ENCODE data around the gene C6orf15.
"Not testable (repeated sequence)": the region's sequence is repeated elsewhere in the genome, so short reads cannot be mapped to it uniquely, and the experiment has no call there.

The C6orf15 gene

DNA sequence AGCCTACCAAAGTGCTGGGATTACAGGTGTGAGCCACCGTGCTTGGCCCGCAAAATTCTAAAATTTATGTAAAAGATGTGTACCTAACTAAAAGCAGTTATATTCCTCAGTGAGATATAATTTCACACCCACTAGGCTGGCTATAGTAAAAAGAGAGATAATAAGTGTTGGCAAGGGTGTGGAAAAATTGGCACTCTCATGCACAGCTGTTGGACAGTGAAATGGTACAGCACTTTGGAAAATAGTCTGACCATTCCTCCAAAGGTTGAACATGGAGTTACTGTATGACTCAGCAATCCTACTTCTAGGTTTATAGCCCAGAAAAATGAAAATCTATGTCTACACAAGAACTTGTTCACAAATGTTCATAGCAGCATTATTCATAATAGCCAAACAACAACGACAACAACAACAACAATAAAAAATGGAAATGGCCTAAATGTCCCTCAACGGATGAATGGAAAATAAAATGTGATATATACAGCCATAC is 13.9 kb downstream of the C6orf15 start:
- no peak for DNase-seq

GRCh38 chr6:31096656-31097055 is 15.7 kb downstream of the C6orf15 start:
- DNase-seq, result no peak

GRCh38 chr6:31096215-31096614 is 16.2 kb downstream of the C6orf15 start:
- DNase-seq, result no peak

DNA sequence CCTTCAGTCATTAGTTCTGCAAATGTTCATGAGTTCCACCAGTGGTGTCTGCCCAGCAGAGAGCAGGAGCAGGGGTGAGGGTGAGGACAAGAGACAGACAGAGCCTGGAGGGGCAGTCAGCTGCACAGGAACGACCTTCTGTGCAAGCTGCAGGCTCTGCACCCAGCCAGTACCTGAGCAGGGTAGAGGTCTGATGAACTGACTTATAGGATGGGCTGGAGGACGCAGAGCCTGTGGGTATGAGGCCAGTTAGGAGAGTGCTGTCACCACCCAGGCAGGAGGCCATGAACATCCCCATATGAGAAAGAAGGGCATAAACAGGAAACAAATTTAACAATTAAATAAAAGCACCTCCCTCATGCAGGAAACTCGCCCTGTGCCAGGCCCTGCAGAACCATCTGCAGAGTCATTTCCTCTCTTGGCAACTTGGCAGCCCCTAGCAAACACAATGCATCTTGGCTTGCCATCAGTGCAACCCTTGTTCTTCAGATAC is 17.9 kb downstream of the C6orf15 start:
- no peak for DNase-seq

- DNase-seq, result no peak
Observed at GRCh38 chr6:31092769-31093505, 19.4 kb downstream of the C6orf15 start.

- no peak for DNase-seq
Observed at GRCh38 chr6:31092238-31092637, 20.1 kb downstream of the C6orf15 start.

DNA sequence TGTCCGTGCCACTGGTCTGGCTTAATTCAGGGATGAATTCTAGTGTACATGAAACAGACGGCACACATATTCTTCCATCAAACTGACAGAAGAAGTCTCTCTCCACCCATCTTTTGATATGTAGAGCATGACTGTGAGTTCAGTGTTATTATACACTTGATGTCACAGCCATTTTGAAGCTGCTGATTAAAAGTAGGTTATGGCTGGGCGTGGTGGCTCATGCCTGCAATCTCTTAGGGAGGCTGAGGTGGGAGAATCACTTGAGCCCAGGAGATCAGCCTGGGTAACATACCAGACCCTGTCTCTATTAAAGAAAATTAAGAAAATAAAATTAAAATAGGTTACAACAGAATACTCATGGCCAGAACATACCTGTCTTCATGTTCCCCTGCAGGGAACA is 20.7 kb downstream of the C6orf15 start:
- no peak for DNase-seq

DNA sequence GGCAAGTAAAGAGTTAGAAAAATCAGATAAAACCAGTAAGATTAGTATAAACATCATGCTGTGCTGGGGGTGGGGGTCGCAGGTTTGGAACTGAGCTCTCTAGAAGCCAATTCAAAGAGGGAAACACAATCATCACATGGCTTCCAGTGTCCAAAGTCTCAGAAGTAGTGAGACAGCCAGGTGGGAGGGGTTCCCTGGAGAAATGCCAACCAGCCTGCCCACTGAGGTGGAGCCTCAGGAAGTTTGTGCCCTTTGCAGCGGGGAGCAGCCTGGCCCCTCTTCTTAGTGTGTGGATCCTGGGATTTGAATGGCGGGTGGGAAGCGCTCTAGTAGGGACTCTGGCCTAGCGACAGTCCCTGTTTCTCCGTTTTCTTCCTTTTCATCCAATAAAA is 21.4 kb downstream of the C6orf15 start:
- no peak for DNase-seq

GRCh38 chr6:31090275-31090972 is 22.0 kb downstream of the C6orf15 start:
- DNase-seq, result no peak

DNA sequence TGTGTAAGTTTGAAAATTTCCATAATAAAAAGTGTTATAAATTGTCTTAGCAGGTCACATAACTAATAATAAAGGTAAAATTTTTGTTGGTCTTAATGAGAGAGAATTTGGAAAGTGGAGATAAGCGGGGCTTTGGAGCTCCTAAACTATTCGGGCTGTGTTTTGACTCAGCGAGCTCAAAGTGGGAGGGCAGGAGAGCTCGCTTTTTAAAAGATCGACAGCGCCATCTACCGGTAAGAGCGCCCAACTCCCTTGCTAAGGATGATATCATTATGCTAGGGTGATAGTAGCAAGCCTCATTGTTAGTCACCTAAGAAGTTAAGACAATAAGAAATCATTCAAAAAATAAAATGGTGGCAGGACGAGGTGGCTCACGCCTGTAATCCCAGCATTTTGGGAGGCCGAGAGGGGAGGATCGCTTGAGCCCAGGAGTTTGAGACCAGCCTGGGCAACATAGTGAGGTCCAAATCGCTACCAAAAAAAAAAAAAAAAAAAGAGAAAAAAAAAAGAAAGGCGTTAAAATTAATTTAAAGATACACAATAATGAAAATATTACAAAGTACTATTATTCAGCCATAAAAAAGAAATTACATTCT is 24.8 kb downstream of the C6orf15 start:
- DNase-seq, result peak; percentile 67

- DNase-seq, result no peak
Observed at GRCh38 chr6:31086788-31087440, 25.5 kb downstream of the C6orf15 start.

DNA sequence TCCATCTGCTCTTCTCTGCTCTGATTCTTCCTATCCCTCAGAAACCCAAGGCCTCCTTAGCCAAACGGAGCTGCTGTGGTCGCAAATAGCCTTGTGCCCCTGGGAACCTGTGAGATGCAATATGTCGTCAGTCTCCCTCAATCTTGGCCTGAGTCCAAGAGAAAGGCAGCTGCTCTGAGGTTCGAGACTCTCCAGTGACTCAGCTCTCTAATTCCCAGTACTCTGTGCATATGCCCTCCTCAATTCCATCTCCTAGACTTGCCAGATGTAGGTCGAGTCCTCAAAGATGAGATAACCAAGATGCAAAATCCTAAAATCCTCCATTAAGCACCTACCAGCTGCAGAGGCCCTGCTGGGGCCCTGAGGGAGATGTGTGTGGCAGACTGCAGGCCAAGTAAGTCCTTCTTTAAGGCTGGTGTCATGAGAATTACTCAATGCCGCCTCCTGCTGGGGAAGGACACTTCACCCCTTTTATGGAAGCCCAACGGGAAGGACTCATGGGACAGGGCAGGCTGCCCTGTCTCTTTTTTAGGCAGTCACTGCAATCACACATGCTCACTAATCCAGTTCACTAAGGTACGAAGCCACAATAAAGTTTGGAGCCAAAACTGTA is 28.5 kb downstream of the C6orf15 start:
- DNase-seq, result no peak

DNA sequence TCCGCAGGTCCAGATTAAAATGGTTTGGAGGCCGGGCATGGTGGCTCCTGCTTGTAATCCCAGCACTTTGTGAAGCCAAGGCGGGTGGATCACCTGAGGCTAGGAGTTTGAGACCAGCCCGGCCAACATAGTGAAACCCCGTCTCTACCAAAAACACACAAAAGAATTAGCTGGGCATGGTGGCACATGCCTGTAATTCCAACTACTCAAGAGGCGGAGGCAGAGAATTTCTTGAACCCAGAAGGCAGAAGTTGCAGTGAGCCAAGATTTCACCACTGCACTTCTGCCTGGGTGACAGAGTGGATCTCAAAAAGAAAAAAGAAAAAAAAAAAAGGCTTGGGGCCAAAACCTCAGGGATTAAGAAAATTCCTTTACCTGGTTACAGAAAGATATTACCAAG is 30.5 kb downstream of the C6orf15 start:
- no peak for DNase-seq

DNA sequence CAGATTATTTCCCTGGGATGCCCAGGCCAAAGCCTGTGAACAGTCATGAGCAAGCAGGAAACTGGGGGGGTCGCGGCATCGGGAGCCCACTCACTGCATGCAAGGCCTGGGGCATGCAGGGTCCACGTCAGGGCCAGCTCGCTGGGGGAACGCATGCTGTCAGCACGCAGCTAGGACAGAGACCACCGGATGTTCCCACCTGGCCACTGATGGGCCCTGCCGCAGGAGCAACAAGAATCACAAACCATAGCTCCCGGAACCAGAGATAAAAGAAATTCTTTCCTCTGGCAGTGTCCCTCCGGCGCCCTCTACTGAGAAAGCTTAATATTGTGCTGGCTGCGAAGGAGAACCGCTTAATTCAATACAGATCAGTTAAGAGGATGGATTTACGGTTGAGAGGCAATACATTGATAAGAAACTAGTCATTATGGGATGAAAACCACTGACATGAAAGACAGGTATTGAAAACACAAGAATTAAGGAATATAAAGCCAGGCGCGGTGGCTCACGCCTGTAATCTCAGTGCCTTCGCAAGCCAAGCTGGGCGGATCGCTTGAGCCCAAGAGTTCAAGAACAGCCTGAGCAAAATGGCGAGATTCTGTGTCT is 32.6 kb downstream of the C6orf15 start:
- DNase-seq, result peak; percentile 45

- no peak for DNase-seq
Observed at GRCh38 chr6:31076611-31077010, 35.8 kb downstream of the C6orf15 start.

GRCh38 chr6:31075528-31075927 is 36.8 kb downstream of the C6orf15 start:
- no peak for DNase-seq

- no peak for DNase-seq
Observed at GRCh38 chr6:31074401-31074800, 38.0 kb downstream of the C6orf15 start.

GRCh38 chr6:31070711-31071197 is 41.6 kb downstream of the C6orf15 start:
- peak; percentile 14 for DNase-seq

DNA sequence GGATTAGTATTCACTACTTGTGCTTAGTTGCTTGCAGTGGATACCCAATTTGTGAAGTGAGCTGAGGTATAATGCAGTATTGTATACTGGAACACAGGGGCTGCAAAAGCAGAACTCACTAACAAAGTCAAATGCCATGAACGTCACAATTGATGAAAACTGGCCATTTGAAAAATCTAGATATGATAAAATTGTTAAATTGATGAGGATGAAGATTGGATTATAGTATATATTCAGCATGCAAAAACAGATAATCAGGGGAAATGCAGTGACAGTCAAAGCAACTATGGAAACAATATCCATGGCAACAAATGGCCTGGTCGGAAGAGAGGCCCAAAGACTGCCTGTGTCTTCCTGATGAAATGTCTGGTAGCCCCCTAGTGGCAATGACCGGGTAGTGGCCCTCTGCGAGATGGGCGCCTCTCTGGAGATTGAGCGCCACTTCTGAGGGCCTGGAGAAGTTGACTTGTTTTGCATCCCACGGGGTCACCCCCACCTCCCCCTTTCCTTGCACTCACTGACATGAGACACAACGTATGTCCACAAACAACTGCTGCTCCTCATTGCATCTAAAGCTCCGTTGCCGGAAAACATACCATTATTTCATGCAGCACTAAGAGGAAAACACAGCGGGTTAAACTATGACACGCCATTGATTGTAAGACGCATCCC is 43.6 kb downstream of the C6orf15 start:
- peak; percentile 49 for DNase-seq

GRCh38 chr6:31067891-31068668 is 44.3 kb downstream of the C6orf15 start:
- DNase-seq, result not testable (repeated sequence)

DNA sequence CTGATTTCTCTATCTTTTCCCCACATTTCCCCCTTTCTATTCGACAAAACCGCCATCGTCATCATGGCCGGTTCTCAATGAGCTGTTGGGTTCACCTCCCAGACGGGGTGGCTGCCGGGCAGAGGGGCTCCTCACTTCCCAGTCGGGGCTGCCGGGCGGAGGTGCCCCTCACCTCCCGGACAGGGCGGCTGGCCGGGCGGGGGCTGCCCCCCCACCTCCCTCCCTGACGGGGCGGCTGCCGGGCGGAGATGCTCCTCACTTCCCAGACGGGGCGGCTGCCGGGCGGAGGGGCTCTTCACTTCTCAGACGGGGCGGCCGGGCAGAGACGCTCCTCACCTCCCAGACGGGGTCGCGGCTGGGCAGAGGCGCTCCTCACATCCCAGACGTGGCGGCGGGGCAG is 45.3 kb downstream of the C6orf15 start:
- not testable (repeated sequence) for DNase-seq

All from DMS79 treated with DMSO at 0.1 percent for 48 hours (cell line).